ENCODE measurements around the gene CETN2. TPM values are rescaled to one million over a fixed set of nuclear protein-coding genes. Genes with fewer than 3 reads are reported as not detected.

Gene CETN2
- total RNA-seq: 22.4 TPM

DNA sequence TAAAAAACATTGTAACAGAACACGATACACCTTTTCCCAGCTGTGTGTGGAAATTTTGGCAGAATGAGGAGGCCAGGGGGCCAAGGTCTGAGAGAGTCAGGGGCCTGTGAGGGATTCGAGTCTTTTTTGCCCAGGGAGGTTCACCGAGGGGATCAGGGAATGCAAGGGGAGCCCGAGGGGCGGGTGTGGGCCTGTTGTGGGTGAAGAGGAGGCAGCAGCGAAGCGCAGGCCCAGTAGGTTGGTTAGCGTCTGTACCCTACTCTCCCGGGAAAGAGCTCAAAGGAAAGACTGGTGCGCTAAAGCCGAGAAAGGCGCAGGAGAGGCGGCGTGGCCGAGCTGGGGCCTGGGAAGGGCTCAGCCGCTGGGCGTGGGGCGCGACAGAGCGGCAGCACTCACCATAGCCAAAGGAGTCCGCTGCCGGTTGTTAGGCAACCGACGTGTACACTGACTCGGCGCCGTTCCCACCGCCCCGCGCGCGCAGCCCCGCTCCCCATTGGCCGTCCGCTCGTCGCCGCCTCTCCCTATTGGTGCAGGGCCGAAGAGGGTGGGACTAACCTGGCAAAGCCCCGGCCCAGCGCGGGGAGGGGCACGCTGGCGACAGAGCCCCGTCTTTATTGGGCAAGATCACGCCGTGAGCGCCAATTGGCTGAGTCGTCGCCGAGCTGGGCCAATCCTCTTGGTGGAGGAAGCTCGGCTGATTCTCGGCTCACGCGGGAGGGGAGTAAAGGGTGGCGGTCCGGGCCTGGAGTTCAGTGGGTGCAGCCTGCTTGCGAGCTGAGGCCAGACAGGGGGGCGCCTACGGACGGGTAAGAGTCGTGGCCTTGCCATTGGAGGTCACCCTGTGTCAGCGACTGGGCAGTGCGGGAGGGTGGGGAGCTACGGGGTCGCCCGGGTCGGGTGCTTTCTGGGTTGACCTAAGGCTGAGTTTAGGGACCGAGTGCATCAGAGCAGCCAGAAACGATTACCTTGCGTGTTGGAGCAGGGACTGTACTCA is at the start of gene CETN2, which contains the start of gene NSDHL:
Gene CETN2, minus strand, starts transcription at position 446 of the 994 bp plus-strand sequence. Its CDS starts 47 bp downstream, at position 399.
Gene NSDHL, plus strand, starts transcription at position 752 of the 994 bp plus-strand sequence. CDS start 15,262 bp downstream, outside the sequence.
- H3K27me3 ChIP-seq (ENCODE audit: control insufficient read depth in 3 of 3, insufficient read depth in 3 of 3, low read length in 3 of 3): no peaks in the 10 kb centered on the region
- peaks cover 0 to 1% (median 0%) of the 10 kb centered on the region in 3 donors for H3K9me3 ChIP-seq (ENCODE audit: control insufficient read depth in 3 of 3, low read length in 3 of 3)
- peaks cover 0 to 7% (median 6%) of the 10 kb centered on the region in 3 donors for H3K36me3 ChIP-seq (ENCODE audit: control insufficient read depth in 3 of 3, insufficient read depth in 3 of 3, low read length in 3 of 3)
- peak within 1 kb of the TSS; percentile 76 to 85 (median 77) for H3K9ac ChIP-seq (ENCODE audit: low read depth in 1 of 3, low read length in 3 of 3)
- peaks cover 13 to 14% (median 13%) of the 10 kb centered on the region in 3 donors for H3K4me1 ChIP-seq (ENCODE audit: control insufficient read depth in 3 of 3, insufficient read depth in 3 of 3, low read length in 3 of 3)
- peak within 1 kb of the TSS; percentile 63 for H3K27ac ChIP-seq (ENCODE audit: low read depth, low read length)
- H3K4me3 ChIP-seq (ENCODE audit: low read length in 3 of 3): peak within 1 kb of the TSS; percentile 83 to 85 (median 83)

GRCh38 chrX:152878976-152879755 is 48.6 kb upstream of the CETN2 start:
- H3K4me3 ChIP-seq (ENCODE audit: low read length in 3 of 3): no peak overlapping the region
- H3K27me3 ChIP-seq (ENCODE audit: control insufficient read depth in 3 of 3, insufficient read depth in 3 of 3, low read length in 3 of 3): no peaks in the 10 kb centered on the region
- peaks cover 0 to 2% (median 0%) of the 10 kb centered on the region in 3 donors for H3K9me3 ChIP-seq (ENCODE audit: control insufficient read depth in 3 of 3, low read length in 3 of 3)
- H3K27ac ChIP-seq (ENCODE audit: low read depth, low read length): no peak overlapping the region
- H3K9ac ChIP-seq (ENCODE audit: low read depth in 1 of 3, low read length in 3 of 3): no peak overlapping the region
- H3K36me3 ChIP-seq (ENCODE audit: control insufficient read depth in 3 of 3, insufficient read depth in 3 of 3, low read length in 3 of 3): no peaks in the 10 kb centered on the region
- no peaks in the 10 kb centered on the region for H3K4me1 ChIP-seq (ENCODE audit: control insufficient read depth in 3 of 3, insufficient read depth in 3 of 3, low read length in 3 of 3)

- Histone ChIP-seq H3K4me1 (ENCODE audit: control insufficient read depth in 3 of 3, insufficient read depth in 3 of 3, low read length in 3 of 3) (no peaks in the 10 kb centered on the region), H3K36me3 (ENCODE audit: control insufficient read depth in 3 of 3, insufficient read depth in 3 of 3, low read length in 3 of 3) (no peaks in the 10 kb centered on the region), H3K9ac (ENCODE audit: low read depth in 1 of 3, low read length in 3 of 3) (no peak overlapping the region), H3K27me3 (ENCODE audit: control insufficient read depth in 3 of 3, insufficient read depth in 3 of 3, low read length in 3 of 3) (no peaks in the 10 kb centered on the region), H3K27ac (ENCODE audit: low read depth, low read length) (no peak overlapping the region), H3K9me3 (ENCODE audit: control insufficient read depth in 3 of 3, low read length in 3 of 3) (peaks cover 0 to 2% (median 0%) of the 10 kb centered on the region in 3 donors), H3K4me3 (ENCODE audit: low read length in 3 of 3) (no peak overlapping the region)
Observed at GRCh38 chrX:152876931-152877840, 46.6 kb upstream of the CETN2 start.

DNA sequence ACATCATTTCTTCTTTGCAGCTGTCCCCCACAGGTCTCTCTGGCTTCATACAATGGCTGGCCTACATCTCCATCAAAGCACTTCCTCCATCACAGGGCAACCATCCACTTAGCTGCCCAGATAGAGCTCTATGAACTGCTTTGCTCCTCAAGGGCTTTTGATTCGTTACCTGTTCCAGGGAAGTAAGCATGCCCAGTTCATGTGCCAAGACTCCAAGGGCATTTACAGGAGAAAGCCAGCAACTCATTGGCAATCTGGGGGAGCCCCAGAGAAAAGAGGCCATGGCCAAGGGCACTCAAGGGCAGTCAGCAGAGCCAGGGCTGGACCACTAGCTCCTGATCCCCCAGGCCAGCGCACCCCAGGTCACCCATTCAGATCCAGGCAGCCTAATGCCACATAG is 42.8 kb upstream of the CETN2 start:
- H3K9ac ChIP-seq (ENCODE audit: low read depth in 1 of 3, low read length in 3 of 3): no peak overlapping the region
- H3K4me3 ChIP-seq (ENCODE audit: low read length in 3 of 3): no peak overlapping the region
- H3K9me3 ChIP-seq (ENCODE audit: control insufficient read depth in 3 of 3, low read length in 3 of 3): peaks cover 0 to 2% (median 0%) of the 10 kb centered on the region in 3 donors
- H3K27ac ChIP-seq (ENCODE audit: low read depth, low read length): no peak overlapping the region
- H3K36me3 ChIP-seq (ENCODE audit: control insufficient read depth in 3 of 3, insufficient read depth in 3 of 3, low read length in 3 of 3): peaks cover 6 to 12% (median 9%) of the 10 kb centered on the region in 3 donors
- H3K4me1 ChIP-seq (ENCODE audit: control insufficient read depth in 3 of 3, insufficient read depth in 3 of 3, low read length in 3 of 3): no peaks in the 10 kb centered on the region
- H3K27me3 ChIP-seq (ENCODE audit: control insufficient read depth in 3 of 3, insufficient read depth in 3 of 3, low read length in 3 of 3): no peaks in the 10 kb centered on the region

- Histone ChIP-seq H3K9me3 (ENCODE audit: control insufficient read depth in 3 of 3, low read length in 3 of 3) (peaks cover 0 to 2% (median 0%) of the 10 kb centered on the region in 3 donors), H3K9ac (ENCODE audit: low read depth in 1 of 3, low read length in 3 of 3) (no peak overlapping the region), H3K27ac (ENCODE audit: low read depth, low read length) (no peak overlapping the region), H3K36me3 (ENCODE audit: control insufficient read depth in 3 of 3, insufficient read depth in 3 of 3, low read length in 3 of 3) (peaks cover 9 to 12% (median 12%) of the 10 kb centered on the region in 3 donors), H3K4me3 (ENCODE audit: low read length in 3 of 3) (no peak overlapping the region), H3K27me3 (ENCODE audit: control insufficient read depth in 3 of 3, insufficient read depth in 3 of 3, low read length in 3 of 3) (no peaks in the 10 kb centered on the region), H3K4me1 (ENCODE audit: control insufficient read depth in 3 of 3, insufficient read depth in 3 of 3, low read length in 3 of 3) (no peaks in the 10 kb centered on the region)
Observed at GRCh38 chrX:152872522-152872921, 42.0 kb upstream of the CETN2 start.

DNA sequence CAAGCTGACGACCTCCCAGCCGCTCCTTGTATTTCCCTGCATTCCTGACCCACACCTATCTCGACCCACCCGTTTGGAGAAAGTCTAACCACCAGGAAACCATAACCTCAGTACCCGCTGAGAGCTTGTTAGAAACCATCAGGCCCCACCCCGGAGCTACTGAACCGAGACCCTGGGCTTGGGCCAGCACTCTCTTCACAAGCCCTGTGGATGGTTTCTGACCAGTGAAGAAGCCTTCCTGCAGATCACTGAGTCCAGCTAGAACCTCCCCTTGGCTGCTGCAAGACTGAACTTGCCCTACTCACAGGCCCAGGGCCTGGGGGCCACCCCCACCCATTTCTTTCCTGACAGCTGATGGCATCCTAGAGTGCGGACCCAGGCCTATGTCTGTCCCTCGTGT is 40.7 kb upstream of the CETN2 start:
- Histone ChIP-seq H3K27me3 (ENCODE audit: control insufficient read depth in 3 of 3, insufficient read depth in 3 of 3, low read length in 3 of 3) (no peaks in the 10 kb centered on the region), H3K4me3 (ENCODE audit: low read length in 3 of 3) (no peak overlapping the region), H3K9ac (ENCODE audit: low read depth in 1 of 3, low read length in 3 of 3) (no peak overlapping the region), H3K9me3 (ENCODE audit: control insufficient read depth in 3 of 3, low read length in 3 of 3) (peaks cover 0 to 2% (median 0%) of the 10 kb centered on the region in 3 donors), H3K4me1 (ENCODE audit: control insufficient read depth in 3 of 3, insufficient read depth in 3 of 3, low read length in 3 of 3) (no peaks in the 10 kb centered on the region), H3K36me3 (ENCODE audit: control insufficient read depth in 3 of 3, insufficient read depth in 3 of 3, low read length in 3 of 3) (peaks cover 12 to 19% (median 13%) of the 10 kb centered on the region in 3 donors), H3K27ac (ENCODE audit: low read depth, low read length) (no peak overlapping the region)

DNA sequence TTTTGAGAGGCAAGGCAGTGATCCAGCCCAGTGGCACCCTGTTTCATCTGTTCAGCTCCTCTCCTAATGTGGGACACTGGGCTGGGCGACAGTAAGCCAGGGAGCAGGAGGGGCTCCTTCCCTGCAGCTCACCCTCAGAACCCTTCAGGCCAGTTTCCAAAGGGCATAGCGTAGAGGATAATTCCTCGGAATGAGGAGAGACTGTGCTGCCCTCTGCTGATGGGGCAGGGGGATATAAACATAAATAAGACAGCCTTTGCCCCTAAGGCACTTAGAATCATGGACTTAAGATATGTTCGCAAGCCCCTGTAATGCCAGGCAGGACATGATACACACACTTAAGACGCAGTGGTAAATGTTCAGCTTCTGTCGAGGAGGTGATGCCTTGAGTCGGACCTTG is 39.4 kb upstream of the CETN2 start:
- no peaks in the 10 kb centered on the region for H3K4me1 ChIP-seq (ENCODE audit: control insufficient read depth in 3 of 3, insufficient read depth in 3 of 3, low read length in 3 of 3)
- H3K27me3 ChIP-seq (ENCODE audit: control insufficient read depth in 3 of 3, insufficient read depth in 3 of 3, low read length in 3 of 3): no peaks in the 10 kb centered on the region
- H3K27ac ChIP-seq (ENCODE audit: low read depth, low read length): no peak overlapping the region
- H3K4me3 ChIP-seq (ENCODE audit: low read length in 3 of 3): no peak overlapping the region
- H3K36me3 ChIP-seq (ENCODE audit: control insufficient read depth in 3 of 3, insufficient read depth in 3 of 3, low read length in 3 of 3): peaks cover 13 to 19% (median 14%) of the 10 kb centered on the region in 3 donors
- H3K9me3 ChIP-seq (ENCODE audit: control insufficient read depth in 3 of 3, low read length in 3 of 3): no peaks in the 10 kb centered on the region
- H3K9ac ChIP-seq (ENCODE audit: low read depth in 1 of 3, low read length in 3 of 3): no peak overlapping the region

GRCh38 chrX:152866386-152866785 is 35.8 kb upstream of the CETN2 start:
- Histone ChIP-seq H3K27ac (ENCODE audit: low read depth, low read length) (no peak overlapping the region), H3K9ac (ENCODE audit: low read depth in 1 of 3, low read length in 3 of 3) (no peak overlapping the region), H3K27me3 (ENCODE audit: control insufficient read depth in 3 of 3, insufficient read depth in 3 of 3, low read length in 3 of 3) (no peaks in the 10 kb centered on the region), H3K4me3 (ENCODE audit: low read length in 3 of 3) (no peak overlapping the region), H3K9me3 (ENCODE audit: control insufficient read depth in 3 of 3, low read length in 3 of 3) (no peaks in the 10 kb centered on the region), H3K4me1 (ENCODE audit: control insufficient read depth in 3 of 3, insufficient read depth in 3 of 3, low read length in 3 of 3) (no peaks in the 10 kb centered on the region), H3K36me3 (ENCODE audit: control insufficient read depth in 3 of 3, insufficient read depth in 3 of 3, low read length in 3 of 3) (peaks cover 16 to 26% (median 18%) of the 10 kb centered on the region in 3 donors)

All from skeletal muscle tissue (tissue), 4 donors.